SK-N-SH (cell line): Measurements from ENCODE around the gene CCSER1. TPM values are rescaled to one million over a fixed set of nuclear protein-coding genes. Genes with fewer than 3 reads are reported as not detected.

Source experiments
- CTCF ChIA-PET: fragments of 300-600, 350-600 bp; formaldehyde crosslinking; extraction: SDS; loops from one replicate; lab custom pipeline; 2021; lab: Yijun Ruan, JAX
- POLR2A ChIA-PET: fragments of 350-600 bp; sonication (Branson Sonifier 250); formaldehyde crosslinking; extraction: SDS; loops from one replicate; lab custom pipeline; 2020; ENCODE audit warnings: antibody characterized with exemption, inconsistent platforms; lab: Yijun Ruan, JAX
- DNase-seq: peaks from one replicate; pipeline ENCODE4 v3.0.0; 2012
- H2AFZ ChIP-seq: fragments of 200-600 bp; sonication (generic); 2 replicates; pipeline ENCODE4 v1.8.1; 2016; ENCODE audit warnings: antibody characterized with exemption, mild to moderate bottlenecking, low read depth
- H3F3A ChIP-seq: fragments of 200-600 bp; sonication (generic); replicated peaks from 2 replicates; pipeline ENCODE3; 2016; ENCODE audit warnings: antibody characterized with exemption, mild to moderate bottlenecking; ENCODE audit not compliant: insufficient read depth
- H3K27ac ChIP-seq, 2 experiments: fragments of 200-500 bp in 1 of 2; fragments of 200-600 bp in 1 of 2; sonication (Bioruptor generic) in 1 of 2; sonication (generic), shearing (Covaris generic) in 1 of 2; 2 replicates each; pipeline versions ENCODE4 v1.5.1 to v1.6.1; 2014 to 2016; ENCODE audit warnings: low read depth in 2 of 2, inconsistent platforms in 1 of 2, low read length in 1 of 2, mild to moderate bottlenecking in 1 of 2, mixed read lengths in 1 of 2
- H3K27me3 ChIP-seq: fragments of 200-600 bp; sonication (generic), shearing (Covaris generic); 2 replicates; pipeline ENCODE4 v1.6.1; 2016; ENCODE audit warnings: mixed run types; ENCODE audit not compliant: insufficient read depth
- H3K36me3 ChIP-seq, 2 experiments: fragments of 200-500 bp in 1 of 2; fragments of 200-600 bp in 1 of 2; sonication (Bioruptor generic) in 1 of 2; sonication (generic) in 1 of 2; replicated peaks in 1 of 2; 2 replicates each; pipeline versions ENCODE3 to v1.5.1; 2014 to 2016; ENCODE audit warnings: low read length in 1 of 2, mild to moderate bottlenecking in 1 of 2; ENCODE audit not compliant: insufficient read depth in 2 of 2, control insufficient read depth in 1 of 2
- H3K4me1 ChIP-seq, 2 experiments: fragments of 200-500 bp in 1 of 2; fragments of 200-600 bp in 1 of 2; sonication (Bioruptor generic) in 1 of 2; sonication (generic), shearing (Covaris generic) in 1 of 2; 2 replicates each; pipeline versions ENCODE4 v1.5.1 to v1.6.1; 2014 to 2016; ENCODE audit warnings: low read depth in 1 of 2, low read length in 1 of 2, mixed run types in 1 of 2; ENCODE audit not compliant: insufficient read depth in 2 of 2, control insufficient read depth in 1 of 2
- H3K4me2 ChIP-seq: fragments of 200-600 bp; sonication (generic), shearing (Covaris generic); 2 replicates; pipeline ENCODE4 v1.6.1; 2017; ENCODE audit warnings: mixed run types
- H3K4me3 ChIP-seq, 2 experiments: fragments of 200-500 bp in 1 of 2; fragments of 200-600 bp in 1 of 2; sonication (Bioruptor generic) in 1 of 2; sonication (generic), shearing (Covaris generic) in 1 of 2; 2 replicates each; pipeline versions ENCODE4 v1.5.1 to v1.8.1; 2014 to 2016; ENCODE audit warnings: low read depth in 2 of 2, inconsistent platforms in 1 of 2, low read length in 1 of 2, mild to moderate bottlenecking in 1 of 2, mixed read lengths in 1 of 2, moderate library complexity in 1 of 2
- H3K79me2 ChIP-seq: fragments of 200-600 bp; sonication (generic); 2 replicates; pipeline ENCODE4 v1.8.1; 2017; ENCODE audit warnings: mild to moderate bottlenecking; ENCODE audit not compliant: insufficient read depth
- H3K9ac ChIP-seq: fragments of 200-600 bp; sonication (generic); 2 replicates; pipeline ENCODE4 v1.6.1; 2017; ENCODE audit warnings: mixed run types
- H3K9me2 ChIP-seq: fragments of 200-600 bp; sonication (generic); 2 replicates; pipeline ENCODE4 v1.6.1; 2017; ENCODE audit warnings: mixed run types
- H3K9me3 ChIP-seq: fragments of 200-600 bp; sonication (generic); 2 replicates; pipeline ENCODE4 v1.6.1; 2017; ENCODE audit warnings: mixed run types, mild to moderate bottlenecking, moderate library complexity
- H4K20me1 ChIP-seq: fragments of 200-600 bp; sonication (generic); 2 replicates; pipeline ENCODE4 v1.6.1; 2017; ENCODE audit warnings: mild to moderate bottlenecking, mixed run types; ENCODE audit not compliant: insufficient read depth
- EP300 ChIP-seq, 2 experiments: IDR thresholded peaks; 2 replicates each; pipeline versions ENCODE4 v1.4.0 to v1.6.1; 2012; ENCODE audit warnings: borderline replicate concordance in 1 of 2, low read depth in 1 of 2, low read length in 1 of 2
- EZH2phosphoT487 ChIP-seq: fragments of 200-600 bp; sonication (generic); IDR thresholded peaks from 2 replicates; pipeline ENCODE4 v1.6.1; 2017; ENCODE audit warnings: low read depth, mixed run types, mild to moderate bottlenecking, antibody characterized with exemption, moderate library complexity, borderline replicate concordance
- FOXJ3 ChIP-seq: sonication (generic); formaldehyde crosslinking; IDR thresholded peaks from 2 replicates; pipeline ENCODE4 v1.5.1; 2020; ENCODE audit warnings: mild to moderate bottlenecking, missing genetic modification reagents
- GABPA ChIP-seq: IDR thresholded peaks from 2 replicates; pipeline ENCODE4 v1.4.0; 2012; ENCODE audit warnings: low read depth, mild to moderate bottlenecking
- MEF2A ChIP-seq: IDR thresholded peaks from 2 replicates; pipeline ENCODE4 v1.4.0; 2012; ENCODE audit warnings: low read depth, borderline replicate concordance
- NFIC ChIP-seq: IDR thresholded peaks from 2 replicates; pipeline ENCODE4 v1.4.0; 2012; ENCODE audit warnings: borderline replicate concordance
- SIN3A ChIP-seq: IDR thresholded peaks from 2 replicates; pipeline ENCODE4 v1.6.1; 2012; ENCODE audit warnings: low read depth, mild to moderate bottlenecking, low read length, moderate library complexity, borderline replicate concordance
- SMC3 ChIP-seq: IDR thresholded peaks from 2 replicates; pipeline ENCODE4 v1.6.1; 2012; ENCODE audit warnings: low read depth, low read length, improper control_type of control experiment
- TEAD4 ChIP-seq: IDR thresholded peaks from 2 replicates; pipeline ENCODE4 v1.4.0; 2012; ENCODE audit warnings: mild to moderate bottlenecking, borderline replicate concordance; ENCODE audit not compliant: insufficient read depth
- WGBS: methylation state at CpG from one replicate; pipeline ENCODE4 v1.1.6; 2017; ENCODE audit warnings: low lambda C conversion rate; 5-methylcytosine and 5-hydroxymethylcytosine counted together
- polyA plus RNA-seq, 3 experiments: library from polyadenylated mRNA; depleted of rRNA; stranded (reverse); fragments of >200 nt; gene quantifications; 2 replicates each; pipeline ENCODE4 v1.2.3, GENCODE V29; 2012
- TF ChIP-seq, protein P1 (sequence below): IDR thresholded peaks from 2 replicates; pipeline ENCODE4 v1.6.1; 2012; ENCODE audit warnings: mild to moderate bottlenecking, low read depth, low read length, moderate library complexity
- TF ChIP-seq, protein P2 (sequence below): fragments of 200-600 bp; sonication (generic); IDR thresholded peaks from 2 replicates; pipeline ENCODE4 v1.6.1; 2017; ENCODE audit warnings: antibody characterized with exemption, mild to moderate bottlenecking, moderate library complexity
- TF ChIP-seq, protein P3 (sequence below): IDR thresholded peaks from 2 replicates; pipeline ENCODE4; 2012

The CCSER1 gene
- polyA plus RNA-seq, 1 of the 3 experiments (the other 2 are of a cell fraction) = 0.05 TPM

DNA sequence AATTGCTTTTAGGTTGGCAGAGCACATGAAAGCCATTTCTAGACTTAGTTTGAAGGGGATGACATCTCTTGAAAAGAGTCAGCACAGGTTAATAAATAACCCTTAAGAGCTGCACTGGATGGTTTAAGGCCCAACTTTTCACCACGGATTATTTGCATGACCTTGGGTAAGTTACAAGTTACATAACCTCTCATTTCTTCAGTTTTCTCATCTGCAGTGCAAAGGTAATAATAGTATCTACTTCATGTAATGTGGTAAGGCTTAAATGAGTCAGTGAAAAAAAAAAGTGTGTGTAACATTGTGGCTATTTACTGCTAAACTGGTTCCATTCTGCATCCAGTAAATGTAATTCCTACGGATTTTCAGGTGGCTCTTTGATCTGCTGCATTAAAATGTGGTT, 715.8 kb downstream of the CCSER1 start:
- peaks cover 0 to 7% of the 10 kb centered on the region in 2 experiments; a peak in 2 of 4 replicates for H3K4me1 ChIP-seq
- ChIA-PET POLR2A (no interaction called here), CTCF (no interaction called here)
- no peak overlapping the region for H3K4me2 ChIP-seq
- no peak for DNase-seq
- H3K9me2 ChIP-seq = no peaks in the 10 kb centered on the region
- H3K27me3 ChIP-seq = no peaks in the 10 kb centered on the region
- no peaks in the 10 kb centered on the region for H3K36me3 ChIP-seq
- no peaks in the 10 kb centered on the region for H3K9me3 ChIP-seq
- no peaks in the 10 kb centered on the region for H4K20me1 ChIP-seq
- no peak overlapping the region for H3K4me3 ChIP-seq
- H2AFZ ChIP-seq = no peak overlapping the region
- no peaks in the 10 kb centered on the region for H3F3A ChIP-seq
- 55% methylated on average over 2 of the region's 2 CpGs for WGBS
- no peak for TF ChIP-seq EZH2phosphoT487
- no peak for TF ChIP-seq MEF2A
- TF ChIP-seq, protein P1, sequence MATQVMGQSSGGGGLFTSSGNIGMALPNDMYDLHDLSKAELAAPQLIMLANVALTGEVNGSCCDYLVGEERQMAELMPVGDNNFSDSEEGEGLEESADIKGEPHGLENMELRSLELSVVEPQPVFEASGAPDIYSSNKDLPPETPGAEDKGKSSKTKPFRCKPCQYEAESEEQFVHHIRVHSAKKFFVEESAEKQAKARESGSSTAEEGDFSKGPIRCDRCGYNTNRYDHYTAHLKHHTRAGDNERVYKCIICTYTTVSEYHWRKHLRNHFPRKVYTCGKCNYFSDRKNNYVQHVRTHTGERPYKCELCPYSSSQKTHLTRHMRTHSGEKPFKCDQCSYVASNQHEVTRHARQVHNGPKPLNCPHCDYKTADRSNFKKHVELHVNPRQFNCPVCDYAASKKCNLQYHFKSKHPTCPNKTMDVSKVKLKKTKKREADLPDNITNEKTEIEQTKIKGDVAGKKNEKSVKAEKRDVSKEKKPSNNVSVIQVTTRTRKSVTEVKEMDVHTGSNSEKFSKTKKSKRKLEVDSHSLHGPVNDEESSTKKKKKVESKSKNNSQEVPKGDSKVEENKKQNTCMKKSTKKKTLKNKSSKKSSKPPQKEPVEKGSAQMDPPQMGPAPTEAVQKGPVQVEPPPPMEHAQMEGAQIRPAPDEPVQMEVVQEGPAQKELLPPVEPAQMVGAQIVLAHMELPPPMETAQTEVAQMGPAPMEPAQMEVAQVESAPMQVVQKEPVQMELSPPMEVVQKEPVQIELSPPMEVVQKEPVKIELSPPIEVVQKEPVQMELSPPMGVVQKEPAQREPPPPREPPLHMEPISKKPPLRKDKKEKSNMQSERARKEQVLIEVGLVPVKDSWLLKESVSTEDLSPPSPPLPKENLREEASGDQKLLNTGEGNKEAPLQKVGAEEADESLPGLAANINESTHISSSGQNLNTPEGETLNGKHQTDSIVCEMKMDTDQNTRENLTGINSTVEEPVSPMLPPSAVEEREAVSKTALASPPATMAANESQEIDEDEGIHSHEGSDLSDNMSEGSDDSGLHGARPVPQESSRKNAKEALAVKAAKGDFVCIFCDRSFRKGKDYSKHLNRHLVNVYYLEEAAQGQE = no peak
- TF ChIP-seq TEAD4 = no peak
- TF ChIP-seq, protein P2, sequence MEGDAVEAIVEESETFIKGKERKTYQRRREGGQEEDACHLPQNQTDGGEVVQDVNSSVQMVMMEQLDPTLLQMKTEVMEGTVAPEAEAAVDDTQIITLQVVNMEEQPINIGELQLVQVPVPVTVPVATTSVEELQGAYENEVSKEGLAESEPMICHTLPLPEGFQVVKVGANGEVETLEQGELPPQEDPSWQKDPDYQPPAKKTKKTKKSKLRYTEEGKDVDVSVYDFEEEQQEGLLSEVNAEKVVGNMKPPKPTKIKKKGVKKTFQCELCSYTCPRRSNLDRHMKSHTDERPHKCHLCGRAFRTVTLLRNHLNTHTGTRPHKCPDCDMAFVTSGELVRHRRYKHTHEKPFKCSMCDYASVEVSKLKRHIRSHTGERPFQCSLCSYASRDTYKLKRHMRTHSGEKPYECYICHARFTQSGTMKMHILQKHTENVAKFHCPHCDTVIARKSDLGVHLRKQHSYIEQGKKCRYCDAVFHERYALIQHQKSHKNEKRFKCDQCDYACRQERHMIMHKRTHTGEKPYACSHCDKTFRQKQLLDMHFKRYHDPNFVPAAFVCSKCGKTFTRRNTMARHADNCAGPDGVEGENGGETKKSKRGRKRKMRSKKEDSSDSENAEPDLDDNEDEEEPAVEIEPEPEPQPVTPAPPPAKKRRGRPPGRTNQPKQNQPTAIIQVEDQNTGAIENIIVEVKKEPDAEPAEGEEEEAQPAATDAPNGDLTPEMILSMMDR = no peak
- TF ChIP-seq, protein P3, sequence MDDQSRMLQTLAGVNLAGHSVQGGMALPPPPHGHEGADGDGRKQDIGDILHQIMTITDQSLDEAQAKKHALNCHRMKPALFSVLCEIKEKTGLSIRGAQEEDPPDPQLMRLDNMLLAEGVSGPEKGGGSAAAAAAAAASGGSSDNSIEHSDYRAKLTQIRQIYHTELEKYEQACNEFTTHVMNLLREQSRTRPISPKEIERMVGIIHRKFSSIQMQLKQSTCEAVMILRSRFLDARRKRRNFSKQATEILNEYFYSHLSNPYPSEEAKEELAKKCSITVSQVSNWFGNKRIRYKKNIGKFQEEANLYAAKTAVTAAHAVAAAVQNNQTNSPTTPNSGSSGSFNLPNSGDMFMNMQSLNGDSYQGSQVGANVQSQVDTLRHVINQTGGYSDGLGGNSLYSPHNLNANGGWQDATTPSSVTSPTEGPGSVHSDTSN = no peak
- TF ChIP-seq SMC3 = no peak
- TF ChIP-seq EP300 (IDR thresholded peaks at IDR 0.05; ENCODE audit: borderline replicate concordance in 1 of 2, low read depth in 1 of 2, low read length in 1 of 2) = no peak
- TF ChIP-seq FOXJ3 (CRISPR knock-in tag) = no peak
- TF ChIP-seq SIN3A = no peak
- TF ChIP-seq NFIC = no peak
- TF ChIP-seq GABPA = no peak
- no peaks in the 10 kb centered on the region for H3K79me2 ChIP-seq
- H3K9ac ChIP-seq = no peak overlapping the region
- no peak overlapping the region for H3K27ac ChIP-seq
